ENCODE measurements around the gene DCUN1D2.
"Not testable (repeated sequence)": the region's sequence is repeated elsewhere in the genome, so short reads cannot be mapped to it uniquely, and the experiment has no call there.

The DCUN1D2 gene

GRCh38 chr13:113441661-113442060 lies 48.9 kb downstream of the DCUN1D2 start:
- ChIA-PET POLR2A (no interaction called here), CTCF (no interaction called here)
- DNase-seq, result no peak
- no peak overlapping the region for H3K27ac ChIP-seq (ENCODE audit: insufficient read depth in 1 of 2, low read depth in 1 of 2, low read length in 2 of 2, poor library complexity in 1 of 2, severe bottlenecking in 2 of 2)
- WGBS (ENCODE audit: insufficient coverage), result 97% methylated on average over 29 of the region's 29 CpGs
- H3K36me3 ChIP-seq (ENCODE audit: control insufficient read depth in 4 of 4, insufficient read depth in 4 of 4, low read length in 3 of 4), result peaks cover 0 to 2% (median 0%) of the 10 kb centered on the region in 4 experiments
- H3K9me3 ChIP-seq (ENCODE audit: control extremely low read depth in 1 of 5, control insufficient read depth in 4 of 5, insufficient read depth in 2 of 5, low read depth in 1 of 5, low read length in 4 of 5), result peaks cover 0 to 11% (median 4%) of the 10 kb centered on the region in 5 experiments
- H3K27me3 ChIP-seq (replicated peaks in 2 of 5; ENCODE audit: control insufficient read depth in 4 of 5, insufficient read depth in 5 of 5, low read length in 4 of 5), result no peaks in the 10 kb centered on the region
- H3K4me3 ChIP-seq (ENCODE audit: control insufficient read depth in 1 of 7, extremely low read depth in 1 of 7, insufficient read depth in 4 of 7, low read depth in 2 of 7, low read length in 6 of 7), result no peak overlapping the region
- H3K4me1 ChIP-seq (ENCODE audit: control extremely low read depth in 1 of 4, control insufficient read depth in 4 of 4, insufficient read depth in 4 of 4, low read length in 3 of 4), result no peaks in the 10 kb centered on the region

DNA sequence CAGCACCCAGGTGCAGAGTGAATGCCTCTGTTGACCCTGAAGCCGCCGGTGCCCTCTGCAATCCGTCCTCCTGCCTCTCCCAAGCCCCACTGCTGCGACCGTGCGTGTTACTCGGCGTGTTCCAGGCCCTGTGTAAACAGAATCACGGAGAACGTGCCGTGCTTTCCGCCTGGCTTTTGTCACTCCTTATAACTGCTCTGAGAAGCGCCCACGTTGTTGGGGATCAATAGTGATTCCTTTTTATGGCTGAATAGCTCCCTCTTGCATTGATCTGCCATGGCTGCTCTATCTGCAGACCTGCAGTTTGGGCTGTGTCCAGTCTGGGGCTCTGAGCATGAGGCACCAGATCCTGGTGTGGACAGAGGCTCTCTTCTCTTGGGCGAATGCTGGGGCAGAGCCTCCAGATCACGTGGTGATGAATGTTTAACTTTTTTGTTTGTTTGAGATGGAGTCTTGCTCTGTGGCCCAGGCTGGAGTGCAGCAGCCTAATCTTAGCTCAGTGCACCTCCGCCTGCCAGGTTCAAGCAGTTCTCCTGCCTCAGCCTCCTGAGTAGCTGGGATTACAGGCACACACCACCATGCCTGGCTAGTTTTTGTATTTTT lies 53.0 kb downstream of the DCUN1D2 start:
- no peaks in the 10 kb centered on the region for H3K4me1 ChIP-seq (ENCODE audit: control extremely low read depth in 1 of 4, control insufficient read depth in 4 of 4, insufficient read depth in 4 of 4, low read length in 3 of 4)
- WGBS (ENCODE audit: insufficient coverage), result 93% methylated on average over 15 of the region's 17 CpGs
- POLR2A ChIA-PET, result no interaction called here
- no peaks in the 10 kb centered on the region for H3K27me3 ChIP-seq (replicated peaks in 2 of 5; ENCODE audit: control insufficient read depth in 4 of 5, insufficient read depth in 5 of 5, low read length in 4 of 5)
- peaks cover 0 to 2% (median 0%) of the 10 kb centered on the region in 4 experiments for H3K36me3 ChIP-seq (ENCODE audit: control insufficient read depth in 4 of 4, insufficient read depth in 4 of 4, low read length in 3 of 4)
- no peak overlapping the region for H3K4me3 ChIP-seq (ENCODE audit: control insufficient read depth in 1 of 7, extremely low read depth in 1 of 7, insufficient read depth in 4 of 7, low read depth in 2 of 7, low read length in 6 of 7)
- CTCF ChIA-PET, result no interaction called here
- no peak overlapping the region for H3K27ac ChIP-seq (ENCODE audit: insufficient read depth in 1 of 2, low read depth in 1 of 2, low read length in 2 of 2, poor library complexity in 1 of 2, severe bottlenecking in 2 of 2)
- peaks cover 0 to 9% (median 1%) of the 10 kb centered on the region in 5 experiments for H3K9me3 ChIP-seq (ENCODE audit: control extremely low read depth in 1 of 5, control insufficient read depth in 4 of 5, insufficient read depth in 2 of 5, low read depth in 1 of 5, low read length in 4 of 5)
- no peak for DNase-seq

- 97% methylated on average over 3 of the region's 15 CpGs for WGBS (ENCODE audit: insufficient coverage)
- DNase-seq; POLR2A ChIA-PET; CTCF ChIA-PET; H3K27me3 ChIP-seq (replicated peaks in 2 of 5; ENCODE audit: control insufficient read depth in 4 of 5, insufficient read depth in 5 of 5, low read length in 4 of 5); H3K4me3 ChIP-seq (ENCODE audit: control insufficient read depth in 1 of 7, extremely low read depth in 1 of 7, insufficient read depth in 4 of 7, low read depth in 2 of 7, low read length in 6 of 7); H3K27ac ChIP-seq (ENCODE audit: insufficient read depth in 1 of 2, low read depth in 1 of 2, low read length in 2 of 2, poor library complexity in 1 of 2, severe bottlenecking in 2 of 2); H3K36me3 ChIP-seq (ENCODE audit: control insufficient read depth in 4 of 4, insufficient read depth in 4 of 4, low read length in 3 of 4); H3K4me1 ChIP-seq (ENCODE audit: control extremely low read depth in 1 of 4, control insufficient read depth in 4 of 4, insufficient read depth in 4 of 4, low read length in 3 of 4); H3K9me3 ChIP-seq (ENCODE audit: control extremely low read depth in 1 of 5, control insufficient read depth in 4 of 5, insufficient read depth in 2 of 5, low read depth in 1 of 5, low read length in 4 of 5): not testable (repeated sequence)
Observed at GRCh38 chr13:113436866-113437265, 53.6 kb downstream of the DCUN1D2 start.

DNA sequence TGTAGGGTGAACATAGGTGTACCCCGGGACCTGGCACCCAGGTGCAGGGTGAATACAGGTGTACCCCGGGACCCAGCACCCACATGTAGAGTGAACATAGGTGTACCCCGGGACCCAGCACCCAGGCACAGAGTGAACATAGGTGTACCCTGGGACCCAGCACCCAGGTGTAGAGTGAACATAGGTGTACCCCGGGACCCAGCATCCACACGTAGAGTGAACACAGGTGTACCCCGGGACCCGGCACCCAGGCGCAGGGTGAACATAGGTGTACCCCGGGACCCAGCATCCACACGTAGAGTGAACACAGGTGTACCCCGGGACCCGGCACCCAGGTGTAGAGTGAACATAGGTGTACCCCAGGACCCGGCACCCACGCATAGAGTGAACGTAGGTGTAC lies 54.6 kb downstream of the DCUN1D2 start:
- H3K27ac ChIP-seq (ENCODE audit: insufficient read depth in 1 of 2, low read depth in 1 of 2, low read length in 2 of 2, poor library complexity in 1 of 2, severe bottlenecking in 2 of 2); H3K36me3 ChIP-seq (ENCODE audit: control insufficient read depth in 4 of 4, insufficient read depth in 4 of 4, low read length in 3 of 4); DNase-seq; H3K27me3 ChIP-seq (replicated peaks in 2 of 5; ENCODE audit: control insufficient read depth in 4 of 5, insufficient read depth in 5 of 5, low read length in 4 of 5); POLR2A ChIA-PET; H3K4me3 ChIP-seq (ENCODE audit: control insufficient read depth in 1 of 7, extremely low read depth in 1 of 7, insufficient read depth in 4 of 7, low read depth in 2 of 7, low read length in 6 of 7); H3K4me1 ChIP-seq (ENCODE audit: control extremely low read depth in 1 of 4, control insufficient read depth in 4 of 4, insufficient read depth in 4 of 4, low read length in 3 of 4); CTCF ChIA-PET; H3K9me3 ChIP-seq (ENCODE audit: control extremely low read depth in 1 of 5, control insufficient read depth in 4 of 5, insufficient read depth in 2 of 5, low read depth in 1 of 5, low read length in 4 of 5): not testable (repeated sequence)
- 98% methylated on average over 14 of the region's 15 CpGs for WGBS (ENCODE audit: insufficient coverage)

GRCh38 chr13:113433391-113433916 lies 57.1 kb downstream of the DCUN1D2 start:
- 100% methylated on average over 6 of the region's 21 CpGs for WGBS (ENCODE audit: insufficient coverage)
- Histone ChIP-seq H3K4me1 (ENCODE audit: control extremely low read depth in 1 of 4, control insufficient read depth in 4 of 4, insufficient read depth in 4 of 4, low read length in 3 of 4) (no peaks in the 10 kb centered on the region), H3K27ac (ENCODE audit: insufficient read depth in 1 of 2, low read depth in 1 of 2, low read length in 2 of 2, poor library complexity in 1 of 2, severe bottlenecking in 2 of 2) (no peak overlapping the region), H3K4me3 (ENCODE audit: control insufficient read depth in 1 of 7, extremely low read depth in 1 of 7, insufficient read depth in 4 of 7, low read depth in 2 of 7, low read length in 6 of 7) (no peak overlapping the region), H3K36me3 (ENCODE audit: control insufficient read depth in 4 of 4, insufficient read depth in 4 of 4, low read length in 3 of 4) (no peaks in the 10 kb centered on the region), H3K27me3 (replicated peaks in 2 of 5; ENCODE audit: control insufficient read depth in 4 of 5, insufficient read depth in 5 of 5, low read length in 4 of 5) (no peaks in the 10 kb centered on the region), H3K9me3 (ENCODE audit: control extremely low read depth in 1 of 5, control insufficient read depth in 4 of 5, insufficient read depth in 2 of 5, low read depth in 1 of 5, low read length in 4 of 5) (no peaks in the 10 kb centered on the region)
- CTCF ChIA-PET, result no interaction called here
- POLR2A ChIA-PET, result no interaction called here
- no peak for DNase-seq

DNA sequence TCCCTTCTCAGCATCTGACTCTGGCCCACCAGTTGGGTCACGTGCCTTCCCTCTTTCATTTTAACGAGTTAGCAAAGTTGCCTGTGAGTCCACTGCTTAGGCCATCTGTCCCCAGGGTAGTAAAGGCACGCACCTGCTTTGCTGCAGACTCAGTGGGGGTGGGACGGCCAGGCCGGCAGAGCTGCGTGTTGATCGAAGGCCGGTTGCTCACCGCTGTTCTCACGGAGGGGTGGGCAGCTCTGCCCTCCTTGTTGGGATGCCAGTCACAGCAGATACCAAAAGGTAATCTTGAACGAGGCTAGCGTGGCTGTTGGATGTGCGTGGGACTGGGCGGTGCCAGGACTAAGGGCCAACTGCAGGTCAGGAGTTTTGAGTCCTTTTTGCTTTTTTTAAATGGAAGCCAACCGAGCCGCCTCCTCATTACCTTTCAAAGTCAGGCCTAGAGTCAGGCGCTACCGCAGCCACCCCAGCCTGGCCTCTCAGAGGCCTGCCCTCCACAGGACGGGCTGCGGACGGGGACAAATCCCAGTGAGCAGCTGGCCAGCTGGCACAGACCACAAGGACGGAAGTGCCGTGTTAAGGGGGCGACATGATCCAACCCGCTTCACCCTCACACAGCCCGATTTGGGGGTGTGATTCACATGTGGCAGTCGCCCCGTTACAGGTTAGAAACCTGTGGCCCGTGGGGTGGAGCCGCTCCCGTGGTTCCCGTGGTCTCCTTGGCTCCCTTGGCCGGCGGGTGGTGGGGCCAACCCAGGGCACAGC lies 57.8 kb downstream of the DCUN1D2 start:
- Histone ChIP-seq H3K4me3 (ENCODE audit: control insufficient read depth in 1 of 7, extremely low read depth in 1 of 7, insufficient read depth in 4 of 7, low read depth in 2 of 7, low read length in 6 of 7) (no peak overlapping the region), H3K27ac (ENCODE audit: insufficient read depth in 1 of 2, low read depth in 1 of 2, low read length in 2 of 2, poor library complexity in 1 of 2, severe bottlenecking in 2 of 2) (no peak overlapping the region), H3K36me3 (ENCODE audit: control insufficient read depth in 4 of 4, insufficient read depth in 4 of 4, low read length in 3 of 4) (no peaks in the 10 kb centered on the region), H3K9me3 (ENCODE audit: control extremely low read depth in 1 of 5, control insufficient read depth in 4 of 5, insufficient read depth in 2 of 5, low read depth in 1 of 5, low read length in 4 of 5) (no peaks in the 10 kb centered on the region), H3K27me3 (replicated peaks in 2 of 5; ENCODE audit: control insufficient read depth in 4 of 5, insufficient read depth in 5 of 5, low read length in 4 of 5) (no peaks in the 10 kb centered on the region), H3K4me1 (ENCODE audit: control extremely low read depth in 1 of 4, control insufficient read depth in 4 of 4, insufficient read depth in 4 of 4, low read length in 3 of 4) (no peaks in the 10 kb centered on the region)
- ChIA-PET POLR2A (no interaction called here), CTCF (no interaction called here)
- DNase-seq, result no peak
- WGBS (ENCODE audit: insufficient coverage), result 90% methylated on average over 34 of the region's 34 CpGs

DNA sequence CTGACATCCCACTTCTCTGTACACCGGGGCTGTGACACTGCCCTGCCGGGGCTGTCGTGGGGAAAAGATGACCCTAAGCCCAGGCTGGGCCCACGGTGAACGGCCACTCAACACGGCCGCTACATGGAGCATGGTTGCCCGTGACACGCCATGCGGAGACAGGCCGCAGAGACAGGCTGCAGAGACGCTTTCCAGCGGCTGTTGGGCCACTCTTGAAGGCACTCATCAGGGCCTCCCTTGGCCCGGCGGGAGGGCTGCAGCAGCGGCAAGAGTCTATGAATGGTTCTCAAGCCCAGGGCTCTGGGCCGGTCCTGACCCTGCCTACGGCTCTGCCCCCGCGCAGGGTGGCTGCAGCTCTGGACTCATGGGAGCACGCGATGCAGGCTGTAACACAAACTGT lies 59.3 kb downstream of the DCUN1D2 start:
- Histone ChIP-seq H3K27me3 (replicated peaks in 2 of 5; ENCODE audit: control insufficient read depth in 4 of 5, insufficient read depth in 5 of 5, low read length in 4 of 5) (no peaks in the 10 kb centered on the region), H3K27ac (ENCODE audit: insufficient read depth in 1 of 2, low read depth in 1 of 2, low read length in 2 of 2, poor library complexity in 1 of 2, severe bottlenecking in 2 of 2) (no peak overlapping the region), H3K4me3 (ENCODE audit: control insufficient read depth in 1 of 7, extremely low read depth in 1 of 7, insufficient read depth in 4 of 7, low read depth in 2 of 7, low read length in 6 of 7) (no peak overlapping the region), H3K4me1 (ENCODE audit: control extremely low read depth in 1 of 4, control insufficient read depth in 4 of 4, insufficient read depth in 4 of 4, low read length in 3 of 4) (no peaks in the 10 kb centered on the region), H3K36me3 (ENCODE audit: control insufficient read depth in 4 of 4, insufficient read depth in 4 of 4, low read length in 3 of 4) (no peaks in the 10 kb centered on the region), H3K9me3 (ENCODE audit: control extremely low read depth in 1 of 5, control insufficient read depth in 4 of 5, insufficient read depth in 2 of 5, low read depth in 1 of 5, low read length in 4 of 5) (no peaks in the 10 kb centered on the region)
- WGBS (ENCODE audit: insufficient coverage), result 95% methylated on average over 17 of the region's 22 CpGs
- no peak for DNase-seq
- CTCF ChIA-PET, result no interaction called here
- POLR2A ChIA-PET, result no interaction called here

Data from common myeloid progenitor, CD34-positive (primary cell).